Astrocyte of the cerebellum (primary cell): ENCODE results near the gene TSTD1.
A peak's percentile ranks its signal among the peaks of the same experiment; 100 is the strongest.

Experiments
- DNase-seq: peaks from one replicate; pipeline ENCODE4 v3.0.0-alpha.2; 2011; ENCODE audit warnings: low read depth
- H3K4me3 ChIP-seq: 2 replicates; pipeline ENCODE4 v1.5.1; 2011; ENCODE audit warnings: mild to moderate bottlenecking, low read depth, low read length, moderate library complexity
- CTCF ChIP-seq: IDR thresholded peaks from 2 replicates; pipeline ENCODE4 v1.5.1; 2012; ENCODE audit warnings: low read length, low read depth, moderate library complexity, mild to moderate bottlenecking; ENCODE audit errors: missing control alignments
- in situ Hi-C: cut with HindIII; loops from 2 replicates; pipeline ENCODE4 v1.10.0; 2017; ENCODE audit warnings: low sequenced_read_pairs

Gene TSTD1

GRCh38 chr1:161038523-161039153 is at the start of gene TSTD1:
TSTD1 (minus strand) TSS chr1:161038964; CDS start chr1:161038889, 75 bp downstream.
- peak within 1 kb of the TSS; percentile 26 for H3K4me3 ChIP-seq
- no peak for DNase-seq
- in situ Hi-C loops = no loop called here
- no peak for TF ChIP-seq CTCF

- no peak for DNase-seq
- H3K4me3 ChIP-seq = no peak overlapping the region
- no peak for TF ChIP-seq CTCF
- in situ Hi-C loops = no loop called here
Observed at GRCh38 chr1:161086457-161086856, 47.7 kb upstream of the TSTD1 start.

GRCh38 chr1:161085165-161085564 is 46.4 kb upstream of the TSTD1 start:
- in situ Hi-C loops = no loop called here
- no peak for TF ChIP-seq CTCF
- no peak overlapping the region for H3K4me3 ChIP-seq
- no peak for DNase-seq

- no peak overlapping the region for H3K4me3 ChIP-seq
- in situ Hi-C loops = no loop called here
- DNase-seq = no peak
- no peak for TF ChIP-seq CTCF
Observed at GRCh38 chr1:161084597-161084988, 45.8 kb upstream of the TSTD1 start.

GRCh38 chr1:161083748-161084596 is 45.2 kb upstream of the TSTD1 start:
- no peak overlapping the region for H3K4me3 ChIP-seq
- DNase-seq = no peak
- in situ Hi-C loops = no loop called here
- no peak for TF ChIP-seq CTCF

- in situ Hi-C loops = no loop called here
- TF ChIP-seq CTCF = no peak
- no peak overlapping the region for H3K4me3 ChIP-seq
- DNase-seq = peak; percentile 84
Observed at GRCh38 chr1:161082996-161083747, 44.4 kb upstream of the TSTD1 start.
